ENCODE results near the gene DNAJB6.

DNA sequence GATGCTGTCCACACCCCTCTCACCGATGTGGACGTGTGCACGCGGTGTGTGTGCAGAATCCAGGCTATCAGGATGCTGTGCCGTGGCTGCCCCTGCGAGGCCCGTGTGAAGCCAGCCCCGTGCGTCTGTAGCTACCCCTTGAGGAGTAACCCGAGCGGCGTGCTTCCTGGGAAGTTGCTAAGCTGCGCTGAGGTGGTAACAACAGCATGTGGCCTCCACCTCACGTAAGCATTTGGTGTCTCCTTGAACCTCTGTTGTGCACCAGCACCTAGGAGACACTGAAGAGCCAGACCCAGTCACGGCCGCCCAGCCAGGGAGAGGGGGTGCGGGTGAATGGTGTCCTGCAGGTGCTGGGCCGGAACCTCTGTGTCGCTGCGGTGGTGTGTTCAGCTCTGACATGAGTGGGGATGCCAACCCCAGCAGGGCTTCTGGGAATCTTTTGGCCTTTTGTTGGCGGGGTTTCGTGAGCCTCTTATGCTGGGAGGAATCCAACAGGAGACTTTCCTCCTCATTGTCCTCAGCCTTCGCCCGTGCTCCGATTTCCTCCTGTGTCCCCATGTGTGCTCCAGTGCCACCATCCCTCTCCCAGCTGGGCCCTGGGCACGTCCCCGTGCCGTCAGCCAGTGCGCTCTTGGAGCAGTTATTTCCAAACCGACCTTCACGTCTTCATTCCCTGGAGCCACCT, 60.4 kb downstream of the DNAJB6 start:
- TF ChIP-seq CTCF (IDR thresholded peaks at IDR 0.05; ENCODE audit: low read depth, low read length) (no peak), POLR2A (IDR thresholded peaks at IDR 0.05; ENCODE audit: extremely low read depth, insufficient read length) (no peak), MAX (IDR thresholded peaks at IDR 0.05; ENCODE audit: low read depth, low read length) (no peak)
